Measurements from ENCODE around the gene GSTP1. TPM values are rescaled to one million over a fixed set of nuclear protein-coding genes. Genes with fewer than 3 reads are reported as not detected.
"Not testable (repeated sequence)": the region's sequence is repeated elsewhere in the genome, so short reads cannot be mapped to it uniquely, and the experiment has no call there.

Gene GSTP1
- total RNA-seq, 1 donor from 2014 or later: 431 TPM

DNA sequence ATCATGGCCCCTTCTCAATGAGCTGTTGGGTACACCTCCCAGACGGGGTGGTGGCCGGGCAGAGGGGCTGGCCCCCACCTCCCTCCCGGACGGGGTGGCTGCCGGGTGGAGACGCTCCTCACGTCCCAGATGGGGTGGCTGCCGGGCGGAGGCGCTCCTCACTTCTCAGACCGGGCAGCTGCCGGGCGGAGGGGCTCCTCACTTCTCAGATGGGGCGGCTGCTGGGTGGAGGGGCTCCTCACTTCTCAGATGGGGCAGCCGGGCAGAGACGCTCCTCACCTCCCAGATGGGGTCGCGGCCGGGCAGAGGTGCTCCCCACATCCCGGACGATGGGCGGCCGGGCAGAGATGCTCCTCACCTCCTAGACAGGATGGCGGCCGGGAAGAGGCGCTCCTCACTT lies 14.4 kb downstream of the GSTP1 start:
- DNase-seq: not testable (repeated sequence)

- DNase-seq: no peak
Observed at GRCh38 chr11:67599149-67599548, 15.5 kb downstream of the GSTP1 start.

DNA sequence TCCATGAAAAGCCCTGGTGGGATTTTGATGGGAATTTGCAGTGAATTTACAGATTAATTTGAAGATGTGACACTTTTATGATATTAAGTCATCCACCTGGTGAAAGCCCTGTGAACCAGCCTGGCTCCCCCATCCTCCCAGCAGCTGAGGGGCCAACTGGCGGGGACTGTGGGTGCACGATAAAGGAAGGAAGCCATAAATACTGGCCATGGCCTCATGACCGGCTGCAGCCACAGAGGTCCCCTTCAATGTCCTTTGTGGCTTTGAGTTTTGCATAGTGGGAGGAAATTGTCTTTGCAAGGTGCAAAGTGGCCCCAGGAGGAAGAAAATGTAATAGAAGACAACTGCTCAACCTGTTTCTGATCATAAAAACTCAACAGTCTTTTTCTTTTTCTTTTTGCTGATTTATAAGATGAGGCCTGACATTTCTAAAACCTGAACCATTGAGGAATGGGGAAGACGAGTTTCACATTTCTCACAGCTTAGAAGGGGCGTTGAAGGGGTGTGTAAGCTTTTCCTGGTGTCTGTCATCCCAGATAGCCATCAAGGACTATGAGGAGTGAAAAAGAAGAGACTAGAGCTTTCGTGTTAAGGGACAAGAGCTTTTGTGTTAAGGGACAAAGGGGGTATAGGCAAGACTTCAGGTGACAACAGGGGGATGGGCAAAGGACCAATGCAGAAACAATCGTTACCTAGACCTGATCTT lies 16.9 kb downstream of the GSTP1 start:
- no peak for DNase-seq

GRCh38 chr11:67601098-67601497 lies 17.5 kb downstream of the GSTP1 start:
- DNase-seq: no peak

DNA sequence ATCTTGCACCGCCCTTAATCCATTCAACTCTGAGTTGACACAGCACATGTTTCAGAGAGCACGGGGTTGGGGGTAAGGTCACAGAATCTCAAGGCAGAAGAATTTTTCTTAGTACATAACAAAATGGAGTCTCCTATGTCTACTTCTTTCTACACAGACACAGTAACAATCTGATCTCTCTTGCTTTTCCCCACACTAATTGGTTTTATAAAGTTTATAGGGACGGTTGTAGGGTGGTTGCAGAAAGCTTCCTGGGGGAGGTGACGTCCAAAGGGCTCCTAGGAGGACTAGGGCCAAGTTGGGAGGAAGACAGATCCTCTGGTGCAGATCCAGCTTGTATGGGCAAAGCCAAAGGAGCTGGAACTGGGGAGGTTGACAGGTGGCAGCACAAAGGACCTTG lies 20.5 kb downstream of the GSTP1 start:
- DNase-seq: not testable (repeated sequence)

- no peak for DNase-seq
Observed at GRCh38 chr11:67604815-67605214, 21.2 kb downstream of the GSTP1 start.

DNA sequence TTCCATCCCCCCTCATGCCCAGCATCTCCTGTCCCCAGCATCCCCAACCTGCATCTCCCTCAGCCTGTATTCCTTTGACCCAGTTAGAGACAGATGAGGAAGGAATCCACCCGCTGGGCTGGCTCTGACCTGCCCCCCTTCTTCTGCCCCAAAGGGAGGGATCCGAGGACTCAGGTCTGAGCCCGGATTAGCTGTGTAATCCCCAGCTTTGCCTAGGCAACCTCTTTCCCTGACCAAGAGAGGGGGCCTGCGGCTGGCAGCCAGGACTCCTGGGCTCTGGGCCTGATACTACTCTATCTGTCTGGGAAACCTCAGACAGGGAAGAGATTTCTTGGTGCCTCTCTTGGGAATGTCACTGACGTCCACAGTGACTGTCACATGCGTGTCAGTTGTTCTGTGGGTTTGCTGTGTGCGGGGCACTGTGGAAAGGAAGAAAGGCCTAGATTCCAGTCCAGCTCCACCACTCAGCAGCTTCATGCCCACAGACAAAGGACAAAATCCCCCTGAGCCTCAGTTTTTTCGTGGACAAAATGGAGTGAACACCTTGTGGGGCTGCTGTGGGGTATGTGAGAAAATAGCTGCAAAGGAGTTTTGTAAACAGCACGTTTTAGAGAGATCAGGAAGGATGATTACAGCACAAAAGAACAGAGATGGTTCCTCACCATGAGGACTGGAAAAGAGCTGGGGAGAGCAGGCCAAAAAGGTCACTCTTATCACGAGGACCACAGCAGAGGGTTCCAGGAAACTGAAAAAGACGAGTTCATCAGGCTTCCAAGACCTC lies 21.8 kb downstream of the GSTP1 start:
- DNase-seq: no peak

GRCh38 chr11:67606093-67606491 lies 22.5 kb downstream of the GSTP1 start:
- DNase-seq: no peak

- DNase-seq: peak; percentile 98
Observed at GRCh38 chr11:67606492-67607295, 23.1 kb downstream of the GSTP1 start, which contains the start of gene NDUFV1. TSS of gene NDUFV1 (plus strand) at chr11:67606936. CDS start at chr11:67607005, 69 bp downstream.

- no peak for DNase-seq
Observed at GRCh38 chr11:67607507-67607906, 23.9 kb downstream of the GSTP1 start.

- no peak for DNase-seq
Observed at GRCh38 chr11:67608486-67608885, 24.9 kb downstream of the GSTP1 start.

DNA sequence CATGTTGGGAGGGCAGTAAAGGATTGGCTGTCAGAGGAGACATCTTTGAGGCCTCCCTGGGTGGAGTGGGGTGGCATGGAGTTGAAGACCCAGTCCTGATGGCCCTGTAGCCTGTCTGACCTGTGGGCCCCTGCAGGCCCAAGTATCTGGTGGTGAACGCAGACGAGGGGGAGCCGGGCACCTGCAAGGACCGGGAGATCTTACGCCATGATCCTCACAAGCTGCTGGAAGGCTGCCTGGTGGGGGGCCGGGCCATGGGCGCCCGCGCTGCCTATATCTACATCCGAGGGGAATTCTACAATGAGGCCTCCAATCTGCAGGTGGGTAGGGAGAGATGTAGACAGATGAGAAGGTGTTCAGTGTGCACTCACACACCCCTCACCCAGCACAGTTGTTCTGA lies 25.7 kb downstream of the GSTP1 start:
- no peak for DNase-seq

DNA sequence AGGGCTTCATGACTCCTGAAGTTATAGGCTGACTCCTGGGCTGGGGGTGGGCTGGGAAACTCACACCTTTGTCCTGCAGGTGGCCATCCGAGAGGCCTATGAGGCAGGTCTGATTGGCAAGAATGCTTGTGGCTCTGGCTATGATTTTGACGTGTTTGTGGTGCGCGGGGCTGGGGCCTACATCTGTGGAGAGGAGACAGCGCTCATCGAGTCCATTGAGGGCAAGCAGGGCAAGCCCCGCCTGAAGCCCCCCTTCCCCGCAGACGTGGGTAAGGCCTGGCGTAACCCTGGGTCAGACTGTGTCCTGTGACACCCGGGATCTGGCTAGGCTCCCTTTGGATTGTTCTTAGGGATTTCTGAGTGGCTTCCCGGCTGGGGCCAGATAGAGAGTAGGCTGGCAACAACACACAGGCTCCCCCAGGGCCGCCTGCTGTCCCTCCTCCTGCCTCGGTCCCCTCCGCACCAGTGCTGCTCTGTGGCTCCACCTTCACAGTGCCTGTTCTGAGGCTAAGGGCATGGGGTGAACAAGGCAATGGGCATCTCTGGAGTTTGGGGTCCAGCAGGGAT lies 26.8 kb downstream of the GSTP1 start:
- no peak for DNase-seq

- DNase-seq: no peak
Observed at GRCh38 chr11:67611165-67611564, 27.6 kb downstream of the GSTP1 start.

- no peak for DNase-seq
Observed at GRCh38 chr11:67611704-67612587, 28.3 kb downstream of the GSTP1 start.

- no peak for DNase-seq
Observed at GRCh38 chr11:67612751-67613150, 29.1 kb downstream of the GSTP1 start.

DNA sequence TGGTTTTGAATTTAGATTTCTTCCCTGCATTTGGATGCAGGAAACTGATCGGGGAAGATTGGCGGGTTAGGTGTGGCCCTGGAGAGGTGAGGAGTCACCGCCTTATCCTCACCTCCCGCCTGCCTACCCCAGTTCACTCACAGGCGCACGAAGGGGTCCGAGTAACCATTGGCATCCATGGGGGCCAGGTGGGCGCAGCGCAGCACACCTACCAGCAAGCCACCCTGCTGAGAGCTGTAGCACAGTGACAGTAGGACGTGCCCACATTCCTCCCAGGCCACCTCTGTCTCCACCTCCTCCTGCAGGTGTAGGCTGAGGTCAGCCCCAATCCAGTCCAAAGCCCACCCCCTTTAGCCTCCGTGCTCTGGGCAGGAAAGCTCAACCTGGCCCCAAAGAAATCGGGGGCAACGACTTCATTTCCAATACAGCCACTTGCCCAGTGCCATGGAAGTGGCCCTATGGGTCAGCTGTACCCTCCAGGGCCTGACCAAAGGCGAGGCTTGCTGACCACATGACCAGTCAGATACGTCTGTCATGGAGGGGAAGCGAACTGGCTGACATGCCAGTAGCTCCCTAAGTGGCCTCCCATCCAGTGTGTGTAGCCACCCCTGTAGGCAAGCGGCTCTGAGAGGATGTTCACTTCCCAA lies 29.8 kb downstream of the GSTP1 start:
- DNase-seq: no peak

DNA sequence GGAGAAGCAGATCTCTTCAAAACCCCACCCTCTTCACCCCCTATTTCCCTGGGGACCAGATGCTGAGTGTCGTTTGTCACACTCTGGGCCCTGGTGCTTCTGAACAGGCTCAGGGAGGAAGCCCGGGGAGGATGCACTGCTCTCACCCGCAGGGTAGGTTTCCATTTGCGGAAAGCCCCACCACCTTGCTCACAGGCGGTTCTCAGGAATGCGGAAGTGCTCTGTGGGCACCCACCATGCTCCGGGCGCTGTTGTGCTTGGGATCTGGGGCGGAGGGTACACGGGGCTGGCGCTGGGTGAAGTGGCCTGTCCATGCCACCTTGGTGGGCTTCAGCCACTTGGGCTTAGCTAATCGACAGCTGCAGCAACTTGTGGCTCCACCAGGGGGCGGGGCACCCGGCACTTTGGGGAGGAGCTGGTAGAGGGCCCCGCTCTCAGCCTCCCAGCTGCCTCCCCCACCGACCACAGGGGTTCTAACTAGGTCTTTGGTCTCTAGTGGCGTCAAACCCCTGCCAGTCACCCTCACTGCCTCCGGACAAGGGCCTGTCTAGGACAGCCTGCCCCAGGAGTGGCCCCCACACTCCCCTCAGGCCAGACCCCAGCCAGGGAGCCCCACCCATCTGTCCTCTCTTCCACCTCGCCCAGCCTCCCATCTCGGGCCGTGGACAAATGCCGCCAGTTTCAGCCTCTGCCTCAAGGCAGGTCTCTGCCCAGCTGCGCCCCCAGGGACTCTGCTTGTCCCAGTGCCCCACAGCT lies 30.5 kb downstream of the GSTP1 start:
- DNase-seq: peak; percentile 80

DNA sequence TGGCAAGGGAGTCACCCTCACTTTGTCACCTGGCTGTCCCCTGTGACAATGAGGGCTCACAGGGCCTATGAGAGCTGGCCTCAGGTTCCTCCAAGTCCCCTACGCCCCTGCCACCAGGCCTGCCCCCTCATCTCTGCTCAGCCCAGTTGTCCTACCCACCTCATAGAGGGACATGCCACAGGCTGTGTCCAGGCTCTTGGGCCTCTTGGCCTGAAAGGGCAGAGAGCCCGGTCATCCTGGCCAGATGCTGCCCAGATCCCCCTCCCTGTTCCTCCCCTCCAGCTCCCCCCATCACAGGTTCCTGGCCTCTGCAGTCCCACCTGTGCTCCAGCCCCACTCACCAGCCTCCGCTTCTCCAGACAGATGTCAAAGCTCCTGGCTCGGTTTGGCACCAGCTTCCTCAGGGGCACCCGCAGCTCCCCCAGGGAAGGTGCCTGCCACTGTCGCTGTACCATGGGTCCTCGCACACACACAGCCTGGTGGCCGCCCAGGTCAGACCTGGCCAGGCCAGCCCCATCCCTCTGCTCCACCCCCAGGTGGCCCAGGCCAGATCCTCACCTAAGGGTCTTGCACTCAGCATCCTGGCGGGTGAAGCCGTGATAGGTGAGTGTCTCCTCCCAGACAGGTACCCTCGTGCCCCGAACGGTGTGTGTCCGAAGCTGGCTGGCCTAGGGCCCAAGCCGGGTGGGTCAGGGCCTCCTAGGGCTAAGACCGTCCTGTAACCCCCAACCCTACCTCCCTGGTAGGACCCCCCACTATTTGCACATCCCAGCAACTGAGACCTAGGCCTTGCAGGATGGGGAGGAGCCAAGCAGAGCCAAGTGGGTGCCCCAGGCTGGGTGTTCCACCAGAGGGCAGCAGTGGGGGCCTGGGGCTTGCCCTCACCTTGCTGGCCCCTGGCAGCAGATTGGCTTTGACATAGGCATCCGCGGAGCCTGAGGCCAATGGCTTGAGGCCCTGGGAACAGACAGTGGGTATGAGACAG lies 31.4 kb downstream of the GSTP1 start:
- no peak for DNase-seq

Data from tongue (tissue), 2 donors.